ENCODE results near the gene PRKCE.

DNA sequence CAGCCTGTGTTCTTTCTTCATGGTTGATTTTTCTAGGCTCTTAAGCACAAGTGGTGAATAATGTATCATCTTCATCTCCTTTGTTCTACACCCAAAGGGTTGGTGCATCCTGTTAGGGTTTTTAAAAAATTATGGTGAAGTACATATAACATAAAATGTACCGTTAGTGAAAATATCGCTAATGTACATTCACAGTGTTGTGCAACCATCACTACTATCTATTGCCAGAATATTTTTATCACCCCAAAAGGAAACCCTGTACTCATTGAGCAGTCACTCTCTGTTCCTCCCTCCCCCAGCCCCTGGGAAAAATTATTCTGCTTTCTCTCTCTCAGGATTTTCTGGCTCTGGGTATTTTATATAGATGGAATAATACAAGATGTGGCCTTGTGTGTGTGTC is 98.5 kb downstream of the PRKCE start:
- TF ChIP-seq GATA2 (IDR thresholded peaks at IDR 0.05; ENCODE audit: low read depth, low read length) (no peak), GATA3 (IDR thresholded peaks at IDR 0.05; ENCODE audit: low read depth, low read length) (no peak)
